ENCODE results near the gene HIPK2.

- TF ChIP-seq USF2 (IDR thresholded peaks at IDR 0.05; ENCODE audit: low read depth, low read length) (no peak), CTCF (conservative IDR thresholded peaks at IDR 0.05; ENCODE audit: low read depth, low read length) (no peak), CEBPB (IDR thresholded peaks at IDR 0.05; ENCODE audit: low read depth, low read length) (no peak), RCOR1 (IDR thresholded peaks at IDR 0.05; ENCODE audit: insufficient replicate concordance, low read length) (no peak), POLR2A (IDR thresholded peaks at IDR 0.05; ENCODE audit: low read depth, low read length) (no peak), SMC3 (IDR thresholded peaks at IDR 0.05; ENCODE audit: low read depth, low read length) (no peak), MAZ (IDR thresholded peaks at IDR 0.05; ENCODE audit: borderline replicate concordance, low read depth, low read length) (no peak), RAD21 (IDR thresholded peaks at IDR 0.05; ENCODE audit: low read length) (no peak), FOS (IDR thresholded peaks at IDR 0.05; ENCODE audit: low read depth, low read length) (no peak), MAFK (IDR thresholded peaks at IDR 0.05; ENCODE audit: low read depth, low read length) (no peak)
Measured at GRCh38 chr7:139741239-139741638, 36.6 kb downstream of the HIPK2 start.

All from IMR-90 (cell line).